GM18868 (cell line): ENCODE results near the gene CALD1.

Experiments
- ATAC-seq: cut with Tn5 transposase; IDR thresholded peaks from one replicate; pipeline ENCODE4 v1.9.1; 2021; ENCODE audit warnings: mild to moderate bottlenecking, moderate library complexity; ENCODE audit not compliant: unreplicated experiment

CALD1 gene

GRCh38 chr7:134778941-134779740 lies at the start of gene CALD1:
CALD1 (plus strand) TSS chr7:134779634; CDS start chr7:134867734, 88,100 bp downstream.
- no peak for ATAC-seq

- no peak for ATAC-seq
Observed at GRCh38 chr7:134729895-134730294, 49.5 kb upstream of the CALD1 start.

GRCh38 chr7:134730411-134730829 lies 49.0 kb upstream of the CALD1 start:
- ATAC-seq = no peak

- ATAC-seq = no peak
Observed at GRCh38 chr7:134731616-134732015, 47.8 kb upstream of the CALD1 start.

- ATAC-seq = no peak
Observed at GRCh38 chr7:134732728-134733127, 46.7 kb upstream of the CALD1 start.

GRCh38 chr7:134736381-134736780 lies 43.1 kb upstream of the CALD1 start:
- no peak for ATAC-seq

GRCh38 chr7:134737566-134738345 lies 41.7 kb upstream of the CALD1 start:
- peak; percentile 74 for ATAC-seq

- no peak for ATAC-seq
Observed at GRCh38 chr7:134739362-134739761, 40.1 kb upstream of the CALD1 start.

GRCh38 chr7:134740376-134740775 lies 39.1 kb upstream of the CALD1 start:
- ATAC-seq = no peak

GRCh38 chr7:134741907-134742635 lies 37.4 kb upstream of the CALD1 start:
- ATAC-seq = no peak

GRCh38 chr7:134742688-134743350 lies 36.6 kb upstream of the CALD1 start:
- no peak for ATAC-seq

GRCh38 chr7:134744569-134744968 lies 34.9 kb upstream of the CALD1 start:
- ATAC-seq = no peak

GRCh38 chr7:134747326-134747725 lies 32.1 kb upstream of the CALD1 start:
- ATAC-seq = no peak

- no peak for ATAC-seq
Observed at GRCh38 chr7:134750083-134751062, 29.1 kb upstream of the CALD1 start.

- no peak for ATAC-seq
Observed at GRCh38 chr7:134752006-134752760, 27.3 kb upstream of the CALD1 start.

- no peak for ATAC-seq
Observed at GRCh38 chr7:134755422-134756022, 23.9 kb upstream of the CALD1 start.

- no peak for ATAC-seq
Observed at GRCh38 chr7:134757938-134758337, 21.5 kb upstream of the CALD1 start.

GRCh38 chr7:134758981-134759380 lies 20.5 kb upstream of the CALD1 start:
- no peak for ATAC-seq

GRCh38 chr7:134761266-134761665 lies 18.2 kb upstream of the CALD1 start:
- ATAC-seq = no peak
